Activated CD4-positive, alpha-beta T cell treated with anti-CD3 and anti-CD28 coated beads, Interleukin-2, amount 10 ng/mL, durations not matched to agents 7 days and 5 days (primary cell): ENCODE results near the gene PHLDB1. TPM values are rescaled to one million over a fixed set of nuclear protein-coding genes. Genes with fewer than 3 reads are reported as not detected.

Experiments
- CTCF ChIA-PET: fragments of 350-600 bp; sonication (Branson Sonifier 250); formaldehyde crosslinking; loops from one replicate; lab custom pipeline; 2021; ENCODE audit warnings: antibody characterized with exemption; lab: Charles Lee
- POLR2A ChIA-PET: fragments of 350-600 bp; sonication (Branson Sonifier 250); formaldehyde crosslinking; loops from one replicate; lab custom pipeline; 2021; ENCODE audit warnings: antibody characterized with exemption; lab: Charles Lee
- DNase-seq: peaks from one replicate; pipeline ENCODE4 v3.0.0-alpha.2; 2020
- H3K27ac Mint-ChIP-seq: one replicate; pipeline ENCODE4 v1.8.0; 2021; ENCODE audit warnings: mild to moderate bottlenecking, moderate library complexity, mixed read lengths
- H3K27me3 Mint-ChIP-seq: one replicate; pipeline ENCODE4 v1.8.0; 2021; ENCODE audit warnings: mixed read lengths
- H3K36me3 Mint-ChIP-seq: one replicate; pipeline ENCODE4 v1.8.0; 2021; ENCODE audit warnings: low read depth, mixed read lengths
- H3K4me1 Mint-ChIP-seq: one replicate; pipeline ENCODE4 v1.8.0; 2021; ENCODE audit warnings: mixed read lengths
- H3K4me3 Mint-ChIP-seq: one replicate; pipeline ENCODE4 v1.8.0; 2021; ENCODE audit warnings: mild to moderate bottlenecking, moderate library complexity, mixed read lengths
- H3K9me3 Mint-ChIP-seq: one replicate; pipeline ENCODE4 v1.8.0; 2021; ENCODE audit warnings: mixed read lengths
- total RNA-seq, 2 experiments: library from RNA; stranded (reverse); gene quantifications; one replicate each; pipeline ENCODE4 v1.2.3, GENCODE V29; 2021

Gene PHLDB1
- total RNA-seq, 2 experiments from 2014 or later = 0.06 to 0.12 TPM

DNA sequence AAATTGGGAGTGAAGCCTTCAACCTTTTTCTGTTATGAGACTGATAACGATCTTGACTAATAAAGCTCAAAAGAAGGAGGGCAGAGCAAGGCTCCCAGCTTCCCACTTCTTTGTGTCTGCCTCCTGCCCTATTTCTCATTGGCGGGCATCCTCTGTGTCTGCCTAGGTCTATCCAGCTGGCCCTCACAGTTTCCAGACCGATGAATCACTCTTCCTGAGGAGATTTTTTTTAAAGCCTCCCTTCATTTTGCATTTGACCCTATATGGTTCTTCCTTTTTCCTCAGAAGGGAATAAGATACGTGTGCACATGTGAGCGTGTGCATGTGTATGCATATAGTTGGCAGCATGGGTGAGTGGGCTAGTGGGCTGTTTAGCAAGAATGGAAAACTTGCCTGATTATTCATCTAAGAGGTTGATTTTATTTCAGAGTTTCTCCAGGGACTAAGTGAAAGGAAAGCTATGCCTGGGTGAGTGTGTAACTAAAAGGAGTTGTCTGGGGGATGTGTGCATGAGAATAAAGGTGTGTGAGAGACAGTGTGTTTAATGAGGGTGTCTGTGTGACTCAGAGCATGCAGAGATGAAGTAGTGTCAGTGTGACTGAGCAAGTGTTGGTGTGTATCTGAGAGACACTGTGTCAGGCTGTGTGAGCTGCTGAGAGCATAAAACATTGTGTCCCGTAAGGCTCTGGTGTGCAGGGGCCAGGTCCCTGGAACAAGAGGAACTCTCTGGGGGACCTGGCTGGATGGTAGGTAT lies 12.2 kb downstream of the PHLDB1 start:
- Mint-ChIP-seq H3K27me3 (peaks cover 16% of the 10 kb centered on the region), H3K27ac (no peak overlapping the region), H3K36me3 (no peaks in the 10 kb centered on the region), H3K4me3 (no peak overlapping the region), H3K9me3 (no peaks in the 10 kb centered on the region), H3K4me1 (peaks cover 11% of the 10 kb centered on the region)
- DNase-seq = no peak
- CTCF ChIA-PET = interaction anchor here (0.5 to 1.7 kb wide), 8 partner anchors 8 to 483 kb away, joined by 3 to 6 read pairs (median 4); no protein-coding TSS in a partner anchor
- POLR2A ChIA-PET = no interaction called here

DNA sequence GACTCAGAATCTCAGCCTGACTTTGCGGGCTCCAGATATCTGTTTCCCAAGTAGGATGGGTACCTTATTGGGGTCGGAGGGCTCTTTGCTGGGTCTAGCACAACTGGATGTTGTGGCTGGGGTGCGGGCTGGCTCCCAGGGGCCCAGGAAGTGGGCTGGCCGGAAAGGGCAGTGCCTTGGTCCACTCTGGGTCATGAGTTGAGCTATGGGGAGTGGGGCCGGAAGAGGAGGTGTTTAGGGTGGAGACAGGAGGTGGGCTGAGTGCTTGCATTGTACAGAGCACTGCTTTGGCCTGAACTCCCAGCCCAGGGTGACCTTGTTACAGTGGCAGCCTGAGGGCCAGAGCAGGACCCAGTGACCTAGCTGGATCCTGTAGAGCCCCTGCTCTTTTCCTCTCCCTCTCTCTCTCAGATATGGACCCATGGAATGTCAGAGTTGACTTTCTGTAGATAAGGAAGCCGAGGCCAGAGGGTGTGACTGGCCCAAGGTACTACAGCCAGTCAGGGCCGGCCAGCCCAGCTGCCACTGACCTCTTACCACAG lies 13.2 kb downstream of the PHLDB1 start:
- POLR2A ChIA-PET = interaction anchor here (0.6 to 1.0 kb wide), 2 partner anchors 16 to 48 kb away, joined by 3 read pairs; partner anchors contain the start of gene ARCN1

GRCh38 chr11:118621071-118621783 lies 13.8 kb downstream of the PHLDB1 start:
- Mint-ChIP-seq H3K9me3 (no peaks in the 10 kb centered on the region), H3K27ac (no peak overlapping the region), H3K27me3 (peaks cover 16% of the 10 kb centered on the region), H3K36me3 (no peaks in the 10 kb centered on the region), H3K4me3 (peak overlapping the region; percentile 37), H3K4me1 (peaks cover 11% of the 10 kb centered on the region)
- ChIA-PET POLR2A (interaction anchor here (1.0 kb wide), 1 partner anchor 15 kb away, joined by 3 read pairs; no protein-coding TSS in a partner anchor), CTCF (interaction anchor here (1.2 to 4.1 kb wide), 4 partner anchors 9 to 15 kb away, joined by 3 to 22 read pairs (median 4); no protein-coding TSS in a partner anchor)
- no peak for DNase-seq

More for the DNA sequence above, 13.2 kb downstream of the PHLDB1 start:
- Mint-ChIP-seq H3K27me3 (peaks cover 16% of the 10 kb centered on the region), H3K4me1 (peaks cover 11% of the 10 kb centered on the region), H3K36me3 (no peaks in the 10 kb centered on the region), H3K27ac (no peak overlapping the region), H3K4me3 (peak overlapping the region; percentile 37), H3K9me3 (no peaks in the 10 kb centered on the region)
- DNase-seq = no peak
- CTCF ChIA-PET = interaction anchor here (1.4 to 4.1 kb wide), 4 partner anchors 8 to 16 kb away, joined by 3 to 22 read pairs (median 5); no protein-coding TSS in a partner anchor

- POLR2A ChIA-PET = interaction anchor here (1.0 kb wide), 1 partner anchor 14 kb away, joined by 3 read pairs; no protein-coding TSS in a partner anchor
These were observed 14.5 kb downstream of the PHLDB1 start for GRCh38 chr11:118621784-118622375.

DNA sequence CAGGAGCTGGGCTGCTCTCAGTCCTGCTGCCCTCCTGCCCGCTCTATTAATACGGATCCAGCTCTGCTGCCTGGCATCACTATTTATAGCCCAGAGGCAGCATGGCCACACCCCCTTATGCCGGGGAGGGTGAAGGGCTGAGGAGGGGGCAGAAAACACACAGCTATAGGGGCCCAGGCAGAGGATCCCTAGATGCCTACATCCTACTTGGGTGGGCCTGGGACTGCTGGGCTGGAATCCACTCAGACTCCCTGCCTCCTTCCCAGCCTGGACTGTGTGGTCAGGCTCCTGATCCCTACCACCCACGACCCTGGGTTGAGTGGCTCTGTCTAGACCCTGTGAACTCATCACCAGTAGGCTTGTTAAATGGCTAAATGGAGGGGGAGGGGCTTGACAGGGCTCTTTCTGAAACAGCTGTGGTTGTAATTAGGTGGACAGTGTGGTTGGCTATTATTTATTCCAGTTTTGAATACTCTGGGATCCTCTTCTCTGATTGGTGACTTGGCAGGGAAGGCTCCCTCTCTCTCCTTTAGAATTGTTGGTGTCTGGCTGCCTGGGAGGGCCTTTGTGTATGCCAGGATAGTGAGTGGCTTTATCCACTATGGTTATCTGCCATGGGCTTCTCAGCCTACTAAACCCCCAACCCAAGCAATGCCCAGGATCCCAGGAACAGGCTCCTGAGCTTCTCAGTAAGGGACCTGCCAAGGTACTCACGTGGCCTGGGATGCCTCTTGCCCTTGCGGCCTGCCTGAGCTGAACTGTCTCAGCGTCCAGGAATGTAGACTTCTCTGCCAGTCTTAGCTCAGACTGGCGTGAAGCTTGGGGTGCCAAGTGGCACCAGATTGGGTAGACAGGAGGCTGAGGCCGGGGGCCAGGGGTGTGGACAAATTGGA lies 15.2 kb downstream of the PHLDB1 start:
- H3K27ac Mint-ChIP-seq = no peak overlapping the region
- ChIA-PET CTCF (interaction anchor here (1.0 to 4.1 kb wide), 5 partner anchors 10 to 98 kb away, joined by 3 to 22 read pairs (median 4); partner anchors contain the start of gene PHLDB1), POLR2A (no interaction called here)
- H3K9me3 Mint-ChIP-seq = no peaks in the 10 kb centered on the region
- peaks cover 11% of the 10 kb centered on the region for H3K4me1 Mint-ChIP-seq
- peaks cover 16% of the 10 kb centered on the region for H3K27me3 Mint-ChIP-seq
- H3K36me3 Mint-ChIP-seq = no peaks in the 10 kb centered on the region
- no peak for DNase-seq
- H3K4me3 Mint-ChIP-seq = no peak overlapping the region

More at GRCh38 chr11:118621784-118622375, 14.5 kb downstream of the PHLDB1 start:
- CTCF ChIA-PET = interaction anchor here (1.2 to 4.1 kb wide), 4 partner anchors 9 to 98 kb away, joined by 3 to 22 read pairs (median 4); no protein-coding TSS in a partner anchor
- H3K36me3 Mint-ChIP-seq = no peaks in the 10 kb centered on the region
- H3K27ac Mint-ChIP-seq = no peak overlapping the region
- no peaks in the 10 kb centered on the region for H3K9me3 Mint-ChIP-seq
- H3K27me3 Mint-ChIP-seq = peaks cover 16% of the 10 kb centered on the region
- H3K4me3 Mint-ChIP-seq = no peak overlapping the region
- peaks cover 11% of the 10 kb centered on the region for H3K4me1 Mint-ChIP-seq
- DNase-seq = no peak

DNA sequence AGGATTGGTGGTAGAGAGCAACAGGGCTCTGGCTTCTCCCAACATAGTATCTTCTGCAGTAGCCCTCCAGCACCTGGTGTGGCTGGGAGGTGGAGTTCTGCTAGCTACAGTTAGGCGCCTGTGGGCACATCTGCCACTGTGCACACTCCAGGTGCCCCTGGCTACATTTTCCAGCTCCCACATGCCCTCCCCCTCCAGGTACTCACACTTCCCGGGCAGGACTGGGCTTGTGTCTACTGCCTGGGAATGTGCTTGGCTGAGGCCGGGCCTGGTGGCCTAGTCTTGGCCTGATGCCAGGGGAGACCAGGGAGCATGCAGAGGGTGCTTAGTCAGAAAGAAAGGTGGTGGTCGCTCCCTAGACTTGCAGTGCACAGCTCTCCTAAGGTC lies 15.8 kb downstream of the PHLDB1 start:
- no peaks in the 10 kb centered on the region for H3K36me3 Mint-ChIP-seq
- no peak overlapping the region for H3K27ac Mint-ChIP-seq
- peaks cover 16% of the 10 kb centered on the region for H3K27me3 Mint-ChIP-seq
- no peaks in the 10 kb centered on the region for H3K9me3 Mint-ChIP-seq
- CTCF ChIA-PET = interaction anchor here (1.0 to 4.1 kb wide), 5 partner anchors 11 to 99 kb away, joined by 3 to 22 read pairs (median 4); partner anchors contain the start of gene PHLDB1
- peaks cover 11% of the 10 kb centered on the region for H3K4me1 Mint-ChIP-seq
- no peak overlapping the region for H3K4me3 Mint-ChIP-seq
- no peak for DNase-seq
- POLR2A ChIA-PET = no interaction called here

DNA sequence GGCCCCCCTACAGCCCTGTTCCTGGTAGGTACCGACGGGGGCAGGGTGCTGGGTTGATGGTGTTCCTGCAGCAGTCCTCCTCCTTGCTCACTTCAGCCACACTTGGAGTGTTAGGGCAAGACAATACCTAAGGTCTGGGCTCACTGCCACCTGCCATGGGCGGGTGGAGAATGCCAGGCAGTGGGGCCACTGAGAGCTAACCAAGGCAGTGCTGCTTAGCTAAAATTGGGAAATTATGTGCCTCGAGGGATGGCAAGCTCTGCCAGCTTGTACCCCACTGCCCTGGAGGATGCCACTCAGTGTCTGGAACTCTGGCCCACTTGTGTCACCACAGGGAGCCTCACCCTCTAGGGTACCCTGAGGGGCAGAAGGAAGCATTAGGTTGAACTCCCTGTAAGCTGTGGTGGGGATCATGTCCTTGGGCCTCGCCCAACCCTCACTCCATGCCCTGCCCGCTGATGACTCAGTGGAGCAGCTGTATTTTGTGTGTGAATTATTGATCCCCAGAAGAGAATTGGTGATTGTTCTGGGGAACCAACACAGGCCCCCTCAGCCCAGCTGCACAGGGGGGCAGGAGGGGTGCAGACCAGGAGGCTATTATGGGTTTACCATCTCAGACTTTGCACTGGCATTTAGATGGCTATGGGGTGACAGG lies 17.7 kb downstream of the PHLDB1 start:
- H3K36me3 Mint-ChIP-seq = no peaks in the 10 kb centered on the region
- ChIA-PET CTCF (interaction anchor here (0.6 to 2.2 kb wide), 6 partner anchors 11 to 18 kb away, joined by 4 to 10 read pairs (median 4); no protein-coding TSS in a partner anchor), POLR2A (no interaction called here)
- H3K9me3 Mint-ChIP-seq = no peaks in the 10 kb centered on the region
- H3K4me3 Mint-ChIP-seq = no peak overlapping the region
- peaks cover 13% of the 10 kb centered on the region for H3K27me3 Mint-ChIP-seq
- H3K4me1 Mint-ChIP-seq = peaks cover 8% of the 10 kb centered on the region
- no peak overlapping the region for H3K27ac Mint-ChIP-seq
- no peak for DNase-seq

- CTCF ChIA-PET = interaction anchor here (0.6 to 2.2 kb wide), 9 partner anchors 9 to 330 kb away, joined by 3 to 10 read pairs (median 4); partner anchors contain the start of gene PHLDB1
- Mint-ChIP-seq H3K27ac (no peak overlapping the region), H3K27me3 (peaks cover 7% of the 10 kb centered on the region), H3K4me3 (no peak overlapping the region), H3K9me3 (no peaks in the 10 kb centered on the region), H3K4me1 (peaks cover 6% of the 10 kb centered on the region), H3K36me3 (no peaks in the 10 kb centered on the region)
- POLR2A ChIA-PET = no interaction called here
- no peak for DNase-seq
These were observed 18.6 kb downstream of the PHLDB1 start for GRCh38 chr11:118625976-118626375.

DNA sequence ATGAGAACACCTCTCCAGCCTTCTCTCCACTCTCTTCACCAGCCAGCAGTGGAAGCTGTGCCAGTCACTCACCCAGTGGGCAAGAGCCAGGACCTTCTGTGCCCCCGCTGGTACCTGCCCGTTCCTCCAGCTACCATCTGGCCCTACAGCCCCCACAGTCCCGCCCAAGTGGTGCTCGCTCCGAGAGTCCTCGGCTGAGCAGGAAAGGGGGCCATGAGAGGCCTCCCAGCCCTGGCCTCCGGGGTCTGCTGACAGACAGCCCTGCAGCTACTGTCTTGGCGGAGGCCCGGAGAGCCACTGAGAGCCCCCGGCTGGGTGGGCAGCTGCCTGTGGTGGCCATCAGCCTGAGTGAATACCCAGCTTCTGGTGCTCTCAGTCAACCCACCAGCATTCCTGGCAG lies 20.2 kb downstream of the PHLDB1 start:
- CTCF ChIA-PET = interaction anchor here (0.5 to 1.6 kb wide), 5 partner anchors 9 to 232 kb away, joined by 3 to 4 read pairs (median 3); partner anchors contain the start of gene PHLDB1
- DNase-seq = no peak
- Mint-ChIP-seq H3K4me3 (no peak overlapping the region), H3K4me1 (no peaks in the 10 kb centered on the region), H3K36me3 (no peaks in the 10 kb centered on the region), H3K27me3 (no peaks in the 10 kb centered on the region), H3K9me3 (no peaks in the 10 kb centered on the region), H3K27ac (no peak overlapping the region)
- POLR2A ChIA-PET = no interaction called here

DNA sequence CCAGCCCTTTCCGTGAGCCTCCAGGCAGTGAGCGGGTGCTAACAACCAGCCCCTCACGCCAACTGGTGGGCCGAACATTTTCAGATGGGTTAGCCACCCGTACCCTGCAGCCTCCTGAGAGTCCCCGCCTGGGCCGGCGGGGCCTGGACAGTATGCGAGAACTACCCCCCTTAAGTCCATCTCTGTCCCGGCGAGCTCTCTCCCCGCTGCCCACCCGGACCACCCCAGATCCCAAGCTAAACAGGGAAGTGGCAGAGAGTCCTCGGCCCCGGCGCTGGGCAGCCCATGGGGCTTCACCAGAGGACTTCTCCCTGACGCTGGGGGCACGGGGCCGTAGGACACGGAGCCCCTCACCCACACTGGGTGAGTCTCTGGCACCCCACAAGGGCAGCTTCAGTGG lies 20.6 kb downstream of the PHLDB1 start:
- H3K9me3 Mint-ChIP-seq = no peaks in the 10 kb centered on the region
- CTCF ChIA-PET = interaction anchor here (1.2 to 1.3 kb wide), 2 partner anchors 9 to 16 kb away, joined by 3 read pairs; no protein-coding TSS in a partner anchor
- no peaks in the 10 kb centered on the region for H3K36me3 Mint-ChIP-seq

GRCh38 chr11:118628432-118628831 lies 21.0 kb downstream of the PHLDB1 start:
- Mint-ChIP-seq H3K27ac (no peak overlapping the region), H3K9me3 (no peaks in the 10 kb centered on the region), H3K4me3 (no peak overlapping the region), H3K4me1 (no peaks in the 10 kb centered on the region), H3K36me3 (no peaks in the 10 kb centered on the region), H3K27me3 (no peaks in the 10 kb centered on the region)
- DNase-seq = no peak
- ChIA-PET POLR2A (no interaction called here), CTCF (interaction anchor here (0.7 to 1.3 kb wide), 3 partner anchors 9 to 64 kb away, joined by 3 to 5 read pairs (median 3); no protein-coding TSS in a partner anchor)

More for the DNA sequence above, 20.6 kb downstream of the PHLDB1 start:
- POLR2A ChIA-PET = no interaction called here
- Mint-ChIP-seq H3K4me3 (no peak overlapping the region), H3K27ac (no peak overlapping the region), H3K27me3 (no peaks in the 10 kb centered on the region), H3K4me1 (no peaks in the 10 kb centered on the region)
- no peak for DNase-seq
